NCI-H526 treated with DMSO at 0.1 percent for 48 hours (cell line): ENCODE results near the gene SLC25A11.
"Not testable (repeated sequence)": the region's sequence is repeated elsewhere in the genome, so short reads cannot be mapped to it uniquely, and the experiment has no call there.

Source experiments
- DNase-seq: peaks from one replicate; lab custom pipeline; 2025; lab: John Stamatoyannopoulos, UW

The SLC25A11 gene

DNA sequence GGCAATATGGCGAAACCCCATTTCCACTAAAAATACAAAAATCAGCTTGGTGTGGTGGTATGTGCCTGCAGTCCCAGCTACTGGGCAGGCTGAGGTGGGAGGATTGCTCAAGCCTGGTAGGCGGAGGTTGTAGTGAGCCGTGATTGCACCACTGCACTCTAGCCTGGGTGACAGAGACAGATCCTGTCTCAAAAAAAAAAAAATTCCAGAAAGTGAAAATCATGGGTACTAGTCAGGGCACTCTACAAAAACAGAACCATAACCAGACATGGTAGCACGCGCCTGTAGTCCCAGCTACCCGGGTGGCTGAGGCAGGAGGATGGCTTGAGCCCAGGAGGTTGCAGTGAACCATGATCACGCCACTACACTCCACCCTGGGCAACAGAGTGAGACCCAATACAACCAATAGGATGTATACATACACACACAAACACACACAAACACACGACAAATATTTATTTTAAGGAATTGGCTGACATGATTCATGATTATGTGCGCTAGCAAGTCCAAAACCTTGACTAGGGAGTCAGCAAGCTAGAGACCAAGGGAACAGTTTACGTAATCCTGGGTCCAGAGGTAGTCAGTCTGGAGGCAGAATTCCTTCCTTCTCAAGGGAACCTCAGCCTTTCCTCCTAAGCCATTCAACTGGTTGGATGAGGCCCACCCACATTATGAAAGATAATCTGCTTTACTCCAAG, 19.3 kb downstream of the SLC25A11 start:
- no peak for DNase-seq

GRCh38 chr17:4919511-4920047, 20.3 kb downstream of the SLC25A11 start:
- no peak for DNase-seq

- not testable (repeated sequence) for DNase-seq
These were observed 25.3 kb downstream of the SLC25A11 start for GRCh38 chr17:4914551-4914950.

GRCh38 chr17:4913994-4914393, 25.9 kb downstream of the SLC25A11 start:
- DNase-seq: no peak

DNA sequence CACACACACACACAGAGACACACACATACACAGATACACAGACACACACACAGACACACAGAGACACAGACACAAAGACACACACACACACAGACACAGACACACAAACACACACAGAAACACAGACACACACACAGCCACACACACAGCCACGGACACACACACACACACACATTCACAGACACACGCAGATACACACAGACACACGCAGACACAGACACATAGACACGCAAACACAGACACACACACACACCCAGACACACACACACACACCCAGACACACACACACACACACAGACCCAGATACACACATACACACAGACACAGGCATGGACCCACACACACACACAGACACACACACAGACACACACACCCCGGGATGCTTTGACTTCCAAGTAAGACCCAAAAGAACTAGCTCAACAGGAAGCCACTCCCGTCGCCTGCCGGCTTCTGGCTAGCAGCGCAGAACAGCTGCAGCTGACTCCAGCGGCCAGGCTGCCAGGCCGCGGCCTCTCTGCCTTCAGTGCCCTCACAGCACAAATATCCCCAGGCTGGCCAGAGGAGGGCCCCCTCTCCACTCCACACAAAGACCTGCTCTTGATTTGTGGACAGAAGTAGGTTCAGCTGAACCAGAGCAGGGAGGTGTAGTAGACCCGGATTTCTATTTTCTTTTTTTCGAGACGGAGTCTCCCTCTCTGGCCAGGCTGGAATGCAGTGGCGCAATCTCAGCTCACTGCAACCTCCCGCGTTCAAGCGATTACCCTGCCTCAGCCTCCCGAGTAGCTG, 30.9 kb downstream of the SLC25A11 start:
- DNase-seq: peak; percentile 36

GRCh38 chr17:4908301-4908700, 31.5 kb downstream of the SLC25A11 start:
- DNase-seq: no peak

DNA sequence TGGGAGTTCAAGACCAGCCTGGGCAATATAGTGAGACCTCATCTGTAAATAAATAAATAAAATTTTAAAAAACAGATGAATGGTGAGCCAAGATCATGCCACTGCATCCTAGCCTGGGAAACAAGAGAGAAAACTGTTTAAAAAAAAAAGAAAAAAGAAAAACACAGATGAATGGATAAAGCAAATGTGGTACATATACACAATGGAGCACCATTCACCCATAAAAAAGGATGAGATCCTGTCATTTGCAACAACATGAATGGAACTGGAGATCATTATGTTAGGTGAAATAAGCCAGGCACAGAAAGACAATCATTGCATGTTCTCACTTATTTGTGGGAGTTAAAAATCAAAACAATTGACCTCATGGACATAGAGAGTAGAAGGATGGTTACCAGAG, 33.2 kb downstream of the SLC25A11 start:
- DNase-seq: not testable (repeated sequence)

DNA sequence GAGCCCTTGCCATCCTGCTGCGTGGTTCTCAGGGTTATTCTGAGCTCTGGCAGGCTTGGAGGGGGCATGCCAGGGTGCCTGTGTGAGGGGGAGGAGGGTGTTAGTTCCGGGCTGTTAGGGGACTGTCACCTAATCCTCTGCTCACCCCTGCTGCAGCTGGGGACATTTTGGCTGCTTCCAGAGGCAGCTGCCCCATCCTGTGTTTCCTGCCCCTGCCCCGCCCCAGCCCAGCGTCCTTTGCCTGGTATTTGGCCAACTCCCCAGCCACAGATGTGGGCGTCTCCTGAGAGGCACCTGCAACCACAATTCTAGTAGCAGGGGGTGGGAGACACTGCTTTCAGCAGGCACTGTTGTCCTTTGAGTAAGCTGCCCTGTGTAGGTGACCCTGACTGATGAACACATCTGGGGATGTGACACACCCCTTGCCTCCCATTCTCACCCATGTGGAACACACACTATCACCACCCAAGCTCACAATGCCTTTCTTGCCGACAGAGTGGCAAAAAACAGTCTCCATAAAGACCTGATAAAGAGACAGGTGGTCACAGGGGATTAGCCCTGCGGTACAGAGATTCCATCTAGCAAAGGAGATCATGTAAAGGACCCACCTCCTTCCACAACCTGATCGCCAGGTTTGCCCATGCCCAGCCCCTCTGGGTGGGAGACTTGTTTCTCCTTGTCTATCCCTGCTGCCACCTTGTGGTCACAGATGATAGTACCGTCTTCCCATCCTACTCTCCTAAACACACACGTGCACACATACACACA, 36.6 kb downstream of the SLC25A11 start, which contains the start of gene CHRNE:
CHRNE (minus strand) TSS at position 48 of the 768 bp plus-strand sequence; CDS start at position 13, 35 bp downstream.
- peak; percentile 39 for DNase-seq

- no peak for DNase-seq
These were observed 37.3 kb downstream of the SLC25A11 start for GRCh38 chr17:4902540-4902939.

- DNase-seq: no peak
These were observed 38.0 kb downstream of the SLC25A11 start for GRCh38 chr17:4901648-4902344.

DNA sequence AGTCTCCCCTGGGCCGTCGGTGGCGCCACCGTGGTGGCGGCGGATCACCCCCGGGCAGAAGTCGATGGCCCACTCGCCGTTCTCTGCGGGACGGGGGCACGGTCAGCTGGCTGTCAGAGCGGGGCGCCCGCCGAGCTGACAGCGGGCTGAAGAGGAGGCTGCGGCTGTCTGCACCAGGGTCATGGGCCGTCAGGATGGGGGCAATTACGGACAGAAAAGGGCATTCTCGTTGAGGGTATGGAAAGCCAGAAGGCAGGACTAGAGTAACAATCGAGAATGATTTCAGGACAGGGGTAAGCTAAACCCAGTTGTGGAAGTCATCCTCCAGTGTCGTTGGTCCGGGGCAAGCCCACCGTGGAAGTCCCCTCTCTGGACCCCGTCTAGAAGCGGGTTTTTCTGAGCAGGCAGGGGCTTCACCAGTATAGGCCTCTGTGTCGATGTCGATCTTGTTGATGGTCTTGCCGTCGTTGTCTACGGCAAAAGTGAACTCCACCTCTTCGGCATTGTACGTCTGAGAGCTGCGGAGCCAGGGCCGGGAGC, 38.7 kb downstream of the SLC25A11 start:
- no peak for DNase-seq

DNA sequence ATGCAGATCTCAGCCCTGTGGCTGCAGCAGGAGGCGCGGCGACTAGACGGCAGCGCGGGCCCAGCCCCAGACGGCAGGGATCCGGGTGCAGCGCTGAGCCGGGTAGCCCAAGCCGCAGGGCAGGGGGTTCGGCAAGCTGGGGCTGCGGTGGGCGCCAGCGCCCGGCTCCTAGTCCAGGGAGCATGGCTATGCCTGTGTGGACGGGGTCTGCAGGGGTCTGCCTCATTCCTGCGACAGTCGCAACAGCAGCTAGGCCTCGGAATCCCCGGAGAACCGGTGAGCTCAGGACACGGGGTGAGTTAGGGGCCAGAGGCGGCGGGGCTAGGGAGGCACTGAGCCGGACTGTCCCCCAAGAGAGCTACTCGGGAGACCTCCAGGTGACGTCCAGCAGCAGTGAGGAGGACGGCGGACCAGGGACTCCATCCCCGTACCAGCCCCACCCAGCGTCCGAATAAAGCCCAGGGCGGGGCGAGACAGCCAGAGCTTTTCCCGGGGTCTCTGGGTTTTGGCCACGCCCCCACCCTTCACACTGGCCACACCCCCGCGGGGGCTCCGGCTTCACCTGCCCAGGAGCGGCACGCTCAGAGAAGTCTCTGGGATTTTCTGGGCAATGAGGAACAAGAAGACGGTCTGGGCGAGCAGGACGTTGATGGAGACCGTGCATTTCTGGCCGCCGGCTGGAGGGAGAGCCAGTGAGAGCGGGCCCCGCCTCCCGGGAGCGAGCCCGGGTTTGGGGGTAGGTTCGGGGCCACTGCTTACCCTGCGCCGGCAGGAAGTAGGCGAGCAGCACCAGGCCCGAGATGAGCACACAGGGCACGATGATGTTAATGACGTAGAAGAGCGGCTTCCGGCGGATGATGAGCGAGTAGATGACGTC, 39.4 kb downstream of the SLC25A11 start:
- no peak for DNase-seq

GRCh38 chr17:4899341-4900230, 40.3 kb downstream of the SLC25A11 start, which contains the start of gene C17orf107:
Gene C17orf107, plus strand, starts transcription at chr17:4899536. Its CDS starts 227 bp downstream, at chr17:4899763.
- no peak for DNase-seq

DNA sequence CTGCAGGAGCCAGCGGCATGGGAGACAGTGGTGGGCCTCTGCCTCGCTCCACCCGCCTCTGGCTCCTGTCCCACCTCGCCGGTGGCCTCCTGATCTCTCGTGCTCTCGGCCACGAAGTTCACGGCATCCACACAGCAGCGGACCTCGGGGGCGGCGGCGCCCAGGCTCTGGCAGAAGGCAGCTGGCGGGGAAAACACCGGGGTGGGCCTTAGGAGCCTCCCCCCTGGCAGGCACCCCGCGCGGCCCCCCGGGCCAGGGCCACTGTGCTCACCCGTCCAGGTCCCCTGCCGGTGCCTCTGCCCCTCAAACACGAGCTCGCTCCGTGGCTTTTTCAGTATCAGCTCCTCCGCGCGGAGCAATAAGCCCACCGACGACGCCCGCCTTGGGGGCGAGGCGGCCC, 40.9 kb downstream of the SLC25A11 start:
- DNase-seq: no peak

GRCh38 chr17:4898351-4898750, 41.5 kb downstream of the SLC25A11 start:
- DNase-seq: no peak

- no peak for DNase-seq
These were observed 42.1 kb downstream of the SLC25A11 start for GRCh38 chr17:4897785-4898184.

DNA sequence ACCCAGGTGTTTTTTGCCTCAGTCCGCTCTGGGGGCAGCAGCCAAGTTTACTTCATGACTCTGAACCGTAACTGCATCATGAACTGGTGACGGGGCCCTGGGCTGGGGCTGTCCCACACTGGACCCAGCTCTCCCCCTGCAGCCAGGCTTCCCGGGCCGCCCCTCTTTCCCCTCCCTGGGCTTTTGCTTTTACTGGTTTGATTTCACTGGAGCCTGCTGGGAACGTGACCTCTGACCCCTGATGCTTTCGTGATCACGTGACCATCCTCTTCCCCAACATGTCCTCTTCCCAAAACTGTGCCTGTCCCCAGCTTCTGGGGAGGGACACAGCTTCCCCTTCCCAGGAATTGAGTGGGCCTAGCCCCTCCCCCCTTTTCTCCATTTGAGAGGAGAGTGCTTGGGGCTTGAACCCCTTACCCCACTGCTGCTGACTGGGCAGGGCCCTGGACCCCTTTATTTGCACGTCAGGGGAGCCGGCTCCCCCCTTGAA, 42.6 kb downstream of the SLC25A11 start:
- no peak for DNase-seq

DNA sequence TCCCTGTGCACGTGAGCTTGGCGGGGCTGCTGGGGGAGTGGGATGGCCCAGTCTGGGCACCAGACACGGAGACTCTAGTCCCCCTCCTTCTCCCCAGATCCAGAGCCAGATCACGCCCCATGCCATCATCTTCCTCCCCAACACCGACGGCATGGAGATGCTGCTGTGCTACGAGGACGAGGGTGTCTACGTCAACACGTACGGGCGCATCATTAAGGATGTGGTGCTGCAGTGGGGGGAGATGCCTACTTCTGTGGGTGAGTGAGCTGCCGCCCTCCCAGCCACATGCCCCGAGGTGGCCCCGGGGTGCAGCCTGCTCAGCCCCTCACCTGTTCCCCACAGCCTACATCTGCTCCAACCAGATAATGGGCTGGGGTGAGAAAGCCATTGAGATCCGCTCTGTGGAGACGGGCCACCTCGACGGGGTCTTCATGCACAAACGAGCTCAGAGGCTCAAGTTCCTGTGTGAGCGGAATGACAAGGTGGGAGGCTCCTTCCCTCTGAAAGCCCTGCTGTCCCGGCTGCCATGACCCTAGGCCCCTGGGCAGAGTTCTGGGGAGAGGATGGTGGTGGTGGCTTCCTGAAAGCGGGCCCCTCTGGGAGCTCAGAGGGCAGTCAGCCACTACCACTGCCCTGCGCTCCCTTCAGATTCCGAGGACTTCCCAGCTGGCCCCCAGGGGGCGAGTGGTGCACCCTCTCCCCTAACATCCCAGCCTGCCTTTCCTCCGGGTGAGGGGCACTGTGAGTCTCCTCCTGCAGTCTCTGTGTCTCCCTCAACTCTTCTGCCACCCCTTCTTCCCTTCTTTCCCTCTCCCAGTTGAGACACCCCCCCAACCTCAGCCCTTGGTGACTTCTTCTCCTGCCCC, 43.3 kb downstream of the SLC25A11 start:
- DNase-seq: no peak
